T-helper 9 cell (primary cell): ENCODE measurements around the gene DCX.
"Not testable (repeated sequence)": the region's sequence is repeated elsewhere in the genome, so short reads cannot be mapped to it uniquely, and the experiment has no call there.

Experiments used
- DNase-seq: peaks from one replicate; pipeline ENCODE4 v3.0.0-alpha.2; 2020

The DCX gene

DNA sequence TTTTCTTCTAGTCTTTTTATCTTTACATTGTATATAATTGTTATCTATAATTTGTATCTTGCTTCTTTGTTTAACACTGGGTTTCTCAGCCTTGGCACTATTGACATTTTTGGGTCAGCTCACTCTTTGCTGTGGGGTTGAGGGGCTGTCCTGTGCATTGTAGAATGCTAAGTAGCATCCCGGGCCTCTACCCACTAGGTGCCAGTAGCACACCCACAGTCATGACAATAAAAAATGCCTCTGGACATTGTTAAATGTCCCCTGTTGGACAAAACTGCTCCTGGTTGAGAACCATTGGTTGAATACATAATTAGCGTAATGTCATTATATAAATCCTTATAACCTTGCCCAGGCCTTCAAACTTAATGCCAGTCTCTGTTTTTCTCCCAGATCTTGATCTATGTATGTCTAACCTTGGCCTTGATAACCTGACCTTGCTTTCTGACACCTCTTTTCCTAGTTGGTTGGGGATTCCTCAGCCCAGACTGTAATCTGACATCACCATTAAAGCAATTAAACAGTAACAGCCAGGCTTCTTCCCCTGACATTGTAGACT lies 46.1 kb downstream of the DCX start:
- DNase-seq: no peak

DNA sequence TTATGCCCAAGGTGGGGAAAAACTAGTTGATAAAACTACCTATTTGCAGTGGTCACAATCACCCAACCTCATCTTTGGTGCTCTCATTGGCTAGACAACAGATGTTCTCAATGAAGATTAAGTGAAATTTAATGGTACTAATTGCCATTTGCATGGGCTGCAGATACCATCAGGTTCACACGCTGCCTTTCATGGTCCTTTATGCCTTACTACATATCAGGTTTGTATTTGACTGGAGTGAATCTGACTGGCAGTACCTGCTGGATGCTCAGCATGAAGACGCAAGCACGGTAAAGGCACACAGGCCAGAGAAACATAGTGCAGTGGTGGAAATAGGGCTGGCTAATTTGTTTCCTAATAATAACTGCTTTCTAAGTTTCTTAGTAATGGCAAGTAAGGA lies 48.3 kb downstream of the DCX start:
- DNase-seq: no peak

DNA sequence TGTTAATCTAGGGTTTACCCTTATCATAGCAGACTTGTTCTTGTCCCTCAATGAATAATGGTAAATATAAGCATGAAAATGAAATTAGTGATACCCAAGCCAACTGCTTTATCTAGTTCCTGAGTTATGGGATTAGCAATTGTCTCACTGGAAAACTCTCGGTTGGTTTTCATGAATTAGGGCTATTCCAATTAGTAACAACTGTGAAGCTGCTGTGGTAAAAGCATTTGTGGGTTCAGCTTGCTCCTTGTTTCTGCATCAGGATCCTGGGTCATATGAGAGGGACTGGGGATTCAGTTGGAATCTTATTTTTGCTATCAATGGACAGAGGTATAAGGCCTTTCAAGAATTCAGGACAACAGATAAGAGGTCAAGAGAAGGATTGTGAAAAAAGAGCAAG lies 50.2 kb downstream of the DCX start:
- DNase-seq: no peak

- DNase-seq: no peak
Observed at GRCh38 chrX:111360839-111361238, 51.2 kb downstream of the DCX start.

GRCh38 chrX:111355523-111356115 lies 56.4 kb downstream of the DCX start:
- DNase-seq: no peak

DNA sequence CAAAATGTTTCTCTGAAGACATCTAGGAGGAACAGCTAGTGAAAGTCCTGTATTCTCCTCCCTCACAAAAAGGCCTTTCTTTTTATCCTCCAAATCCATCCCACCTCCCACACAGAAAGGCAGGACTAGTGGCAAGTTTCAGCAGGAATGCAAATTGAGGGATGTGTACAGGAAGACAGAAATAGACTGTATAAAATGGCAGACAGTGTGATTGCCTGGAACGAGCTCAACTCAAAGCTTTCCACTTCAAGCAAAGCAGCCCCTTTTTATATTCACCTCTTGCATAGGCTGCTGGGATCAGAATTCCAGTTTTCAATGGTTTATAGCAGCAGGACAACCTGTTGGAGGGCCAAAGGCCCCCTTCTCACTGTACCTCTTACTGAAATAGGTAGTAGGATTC lies 57.5 kb downstream of the DCX start:
- no peak for DNase-seq

- no peak for DNase-seq
Observed at GRCh38 chrX:111353793-111354192, 58.2 kb downstream of the DCX start.

GRCh38 chrX:111352424-111352823 lies 59.6 kb downstream of the DCX start:
- DNase-seq: no peak

- no peak for DNase-seq
Observed at GRCh38 chrX:111349934-111350333, 62.1 kb downstream of the DCX start.

- no peak for DNase-seq
Observed at GRCh38 chrX:111349101-111349500, 62.9 kb downstream of the DCX start.

GRCh38 chrX:111348429-111348828 lies 63.6 kb downstream of the DCX start:
- DNase-seq: no peak

DNA sequence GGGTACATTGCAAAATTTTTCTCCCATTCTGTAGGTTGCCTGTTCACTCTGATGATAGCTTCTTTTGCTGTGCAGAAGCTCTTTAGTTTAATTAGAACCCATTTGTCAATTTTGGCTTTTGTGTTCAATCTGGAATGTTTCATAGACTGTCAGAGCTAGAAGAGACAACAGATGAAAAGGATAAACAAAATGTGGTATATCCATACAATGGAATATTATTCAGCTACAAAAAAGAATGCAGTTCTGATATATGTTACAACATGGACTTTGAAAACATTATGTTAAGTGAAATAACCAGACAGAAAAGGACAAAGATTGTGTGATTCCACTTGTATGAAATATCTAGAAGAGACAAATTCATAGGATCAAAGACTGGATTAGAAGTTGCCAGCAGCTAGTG lies 65.8 kb downstream of the DCX start:
- not testable (repeated sequence) for DNase-seq

DNA sequence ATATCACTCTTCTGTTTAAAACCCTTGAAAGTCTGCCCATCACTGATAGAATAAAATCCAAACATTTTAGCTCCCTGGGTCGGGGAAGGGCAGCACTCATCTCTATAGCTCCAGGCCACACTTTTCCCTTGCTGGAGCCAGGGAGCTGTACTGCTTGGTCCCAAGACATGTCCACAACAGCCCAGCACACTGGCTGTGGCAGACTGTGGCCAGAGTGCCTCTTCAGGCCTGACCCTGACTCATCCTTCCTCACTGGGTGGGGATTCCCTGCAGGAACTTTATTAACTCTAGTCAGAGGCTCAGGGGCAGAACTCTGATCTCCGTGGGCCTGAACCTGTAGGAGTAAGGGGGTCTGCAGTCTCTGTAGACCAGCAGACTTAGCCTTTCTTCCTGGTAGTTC lies 71.9 kb downstream of the DCX start:
- DNase-seq: no peak

DNA sequence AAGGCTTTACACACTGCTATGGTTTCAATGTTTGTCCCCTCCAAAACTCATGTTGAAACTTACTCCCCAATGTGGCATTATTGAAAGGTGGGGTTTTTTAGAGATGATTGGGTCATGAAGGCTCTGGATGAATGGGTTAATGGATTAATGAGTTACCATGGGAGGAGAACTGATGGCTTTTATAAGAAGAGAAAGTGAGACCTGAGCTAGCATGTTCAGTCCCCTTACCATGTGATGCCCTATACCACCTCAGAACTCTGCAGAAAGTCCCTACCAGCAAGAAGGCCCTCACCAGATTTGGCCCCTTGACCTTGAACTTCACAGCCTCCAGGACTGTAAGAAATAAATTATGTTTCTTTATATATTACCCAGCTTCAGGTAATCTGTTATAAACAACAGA lies 72.8 kb downstream of the DCX start:
- DNase-seq: no peak

DNA sequence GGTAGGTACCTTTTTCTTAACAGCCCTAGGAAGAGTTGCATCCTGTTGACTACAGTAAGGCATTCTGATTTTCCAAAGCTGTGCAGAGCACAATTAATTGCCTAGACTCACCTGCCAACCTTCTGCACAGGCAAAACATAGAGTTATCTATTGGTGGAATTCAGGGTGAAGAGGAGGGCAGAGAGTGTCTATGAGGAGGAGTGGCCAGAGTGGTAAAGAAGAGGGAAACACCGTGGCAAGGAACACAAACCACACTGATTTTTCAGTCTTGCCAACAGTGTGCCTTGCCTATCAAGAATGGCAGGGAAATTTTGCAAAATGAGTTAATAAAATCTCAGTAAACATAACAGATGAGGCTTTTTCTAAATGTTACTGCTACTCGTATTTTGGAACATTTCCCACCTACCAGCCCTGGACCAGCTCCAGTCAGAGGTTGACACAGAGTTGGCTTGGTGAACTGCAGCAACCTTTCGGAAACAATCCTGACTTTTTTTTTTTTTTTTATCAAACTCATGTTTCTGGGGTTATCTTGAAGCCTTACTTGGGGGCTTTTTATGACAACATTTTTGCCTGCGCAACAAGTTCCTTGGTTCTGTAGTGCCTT lies 73.8 kb downstream of the DCX start:
- DNase-seq: no peak

DNA sequence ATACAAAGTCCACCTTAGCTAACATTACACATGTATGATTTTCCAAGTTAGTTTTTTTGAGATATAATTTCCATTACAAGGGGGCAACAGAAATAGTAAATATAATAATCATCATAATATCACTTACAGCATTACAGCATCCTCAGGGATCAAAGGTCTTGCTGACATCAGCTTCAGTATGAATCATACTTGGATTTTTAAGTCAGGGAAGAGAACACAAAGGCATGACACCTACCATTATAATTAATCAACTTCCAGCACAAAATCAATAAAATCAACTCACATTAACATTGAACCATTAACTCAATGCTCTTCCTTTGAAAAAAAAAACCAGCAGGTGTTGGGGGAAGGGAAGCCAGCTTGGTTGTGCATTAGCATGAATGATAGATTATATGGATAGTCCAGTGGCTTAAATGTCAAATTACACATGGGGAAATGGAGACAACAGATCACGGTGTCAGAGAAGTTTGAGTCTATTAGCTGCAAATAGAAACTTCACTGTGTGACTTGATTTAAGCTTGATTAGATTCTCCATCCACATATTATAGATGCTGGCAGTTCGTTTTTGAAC lies 74.8 kb downstream of the DCX start:
- no peak for DNase-seq

GRCh38 chrX:111336141-111336540 lies 75.9 kb downstream of the DCX start:
- DNase-seq: no peak

DNA sequence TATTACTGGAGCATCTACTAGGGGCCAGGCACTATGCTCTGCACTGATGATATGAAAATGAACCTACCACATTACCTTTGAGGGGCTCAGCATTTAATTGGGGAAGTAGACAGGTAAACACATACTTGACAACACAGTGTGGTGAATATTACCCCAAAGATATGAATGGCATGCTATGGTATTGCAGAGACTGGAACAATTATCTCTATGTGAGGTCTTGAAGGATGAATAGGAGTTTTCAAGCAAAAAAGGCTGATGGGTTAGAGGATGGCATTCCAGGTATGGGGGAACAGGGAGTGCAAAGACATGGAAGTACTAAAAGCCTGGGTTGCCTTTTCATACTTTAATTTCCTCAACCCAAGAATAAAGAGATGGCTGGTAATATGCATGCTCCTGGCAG lies 82.6 kb downstream of the DCX start:
- no peak for DNase-seq

- DNase-seq: no peak
Observed at GRCh38 chrX:111328858-111329257, 83.1 kb downstream of the DCX start.

GRCh38 chrX:111322231-111322855 lies 89.6 kb downstream of the DCX start:
- no peak for DNase-seq

GRCh38 chrX:111319451-111319850 lies 92.5 kb downstream of the DCX start:
- DNase-seq: no peak

DNA sequence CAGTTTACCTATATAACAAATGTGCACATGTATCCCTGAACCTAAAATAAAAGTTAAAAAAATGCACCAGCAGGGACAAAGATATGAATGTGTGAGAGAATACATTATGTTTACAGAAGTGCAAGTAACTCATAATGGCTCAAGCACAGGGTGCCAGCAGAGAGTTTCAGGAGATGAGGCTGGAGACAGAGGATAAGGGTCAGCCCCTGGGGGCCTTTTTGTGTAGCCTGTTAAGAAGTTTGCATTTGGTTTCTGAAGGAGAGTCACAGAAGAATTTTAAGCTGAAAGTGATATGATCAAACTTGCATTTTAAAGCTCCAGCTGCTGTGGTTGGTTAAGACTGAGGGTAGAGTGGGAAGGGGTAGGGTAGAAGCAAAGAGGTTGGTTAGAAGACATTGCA lies 93.1 kb downstream of the DCX start:
- DNase-seq: no peak

- no peak for DNase-seq
Observed at GRCh38 chrX:111309083-111309482, 102.9 kb downstream of the DCX start.

DNA sequence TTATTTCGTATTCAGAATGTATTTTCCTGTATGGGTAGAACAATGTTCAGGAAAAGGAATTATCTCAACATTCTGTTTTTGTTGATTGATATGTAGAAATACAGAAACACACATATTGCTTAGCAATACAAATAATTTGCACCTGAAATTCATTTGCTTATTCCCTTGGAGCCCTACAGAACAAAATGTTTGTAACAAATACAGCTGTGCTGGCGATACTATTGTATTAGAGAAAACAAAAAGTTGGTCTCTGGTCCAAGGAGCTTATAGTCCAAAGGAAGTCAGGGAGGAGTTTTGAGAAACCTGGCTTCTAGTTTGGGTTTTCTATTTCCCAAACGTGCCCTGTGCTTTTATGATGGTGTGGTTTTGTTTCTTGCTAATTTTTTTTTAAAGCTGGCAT lies 104.0 kb downstream of the DCX start:
- no peak for DNase-seq
